H1 (cell line): Measurements from ENCODE around the gene RAD51C. TPM values are rescaled to one million over a fixed set of nuclear protein-coding genes. Genes with fewer than 3 reads are reported as not detected.

Experiments
- CTCF ChIA-PET: fragments of 300-600 bp; sonication (Branson Sonifier 250); formaldehyde crosslinking; loops from one replicate; lab custom pipeline; 2021; ENCODE audit not compliant: partially characterized antibody; lab: Charles Lee
- POLR2A ChIA-PET: fragments of 300-600 bp; sonication (Branson Sonifier 250); formaldehyde crosslinking; loops from one replicate; lab custom pipeline; 2021; ENCODE audit warnings: inconsistent platforms; ENCODE audit not compliant: partially characterized antibody; lab: Charles Lee
- DNase-seq, 2 experiments: peaks; one replicate each; pipeline versions ENCODE4 v3.0.0 to v3.0.0-alpha.2; 2010 to 2022; ENCODE audit warnings: low spot score in 2 of 2, low read depth in 1 of 2, mixed read lengths in 1 of 2
- FAIRE-seq: peaks from 2 replicates; lab custom pipeline; 2011; peaks lifted over from hg19 to GRCh38; lab: Jason Lieb, UNC
- H2AFZ ChIP-seq: 2 replicates; pipeline ENCODE4 v1.8.1; 2012; ENCODE audit warnings: low read length, inconsistent platforms
- H2AK5ac ChIP-seq: 2 replicates; pipeline ENCODE4 v1.6.1; 2013; ENCODE audit warnings: low read depth, low read length
- H2BK120ac ChIP-seq: replicated peaks from 2 replicates; pipeline ENCODE3; 2013; ENCODE audit warnings: low read depth, low read length, inconsistent platforms
- H2BK12ac ChIP-seq: 2 replicates; pipeline ENCODE4 v1.6.1; 2013; ENCODE audit warnings: low read depth, low read length
- H2BK15ac ChIP-seq: 2 replicates; pipeline ENCODE4 v1.6.1; 2013; ENCODE audit warnings: low read length
- H2BK20ac ChIP-seq: 2 replicates; pipeline ENCODE4 v1.6.1; 2013; ENCODE audit warnings: low read length
- H2BK5ac ChIP-seq: 2 replicates; pipeline ENCODE4 v1.6.1; 2013; ENCODE audit warnings: low read depth, low read length
- H3K14ac ChIP-seq: 2 replicates; pipeline ENCODE4 v1.6.1; 2013; ENCODE audit warnings: inconsistent platforms; ENCODE audit not compliant: insufficient read length
- H3K18ac ChIP-seq: 2 replicates; pipeline ENCODE4 v1.6.1; 2013; ENCODE audit warnings: low read length; ENCODE audit errors: extremely low read depth
- H3K23ac ChIP-seq: 2 replicates; pipeline ENCODE4 v1.6.1; 2013; ENCODE audit warnings: inconsistent platforms; ENCODE audit not compliant: insufficient read length
- H3K23me2 ChIP-seq: 2 replicates; pipeline ENCODE4 v1.6.1; 2013; ENCODE audit warnings: low read depth, low read length
- H3K27ac ChIP-seq: 2 replicates; pipeline ENCODE4 v1.6.1; 2011; ENCODE audit warnings: low read depth, low read length, inconsistent platforms
- H3K27me3 ChIP-seq, 4 experiments: replicated peaks in 1 of 4; 1 replicate in 1 of 4; 2 replicates in 3 of 4; pipeline versions ENCODE4 v1.6.1 to v1.8.1; 2011 to 2013; ENCODE audit warnings: low read length in 3 of 4, mild to moderate bottlenecking in 3 of 4, inconsistent platforms in 2 of 4, mixed read lengths in 2 of 4, moderate library complexity in 1 of 4; ENCODE audit not compliant: control insufficient read depth in 3 of 4, insufficient read depth in 3 of 4; ENCODE audit errors: extremely low read depth in 1 of 4
- H3K36me3 ChIP-seq, 4 experiments: 2 replicates each; pipeline versions ENCODE4 v1.6.1 to v1.8.1; 2011 to 2013; ENCODE audit warnings: mild to moderate bottlenecking in 4 of 4, low read length in 3 of 4, moderate library complexity in 2 of 4, control low read depth in 1 of 4, inconsistent platforms in 1 of 4; ENCODE audit not compliant: insufficient read depth in 4 of 4, control insufficient read depth in 2 of 4
- H3K4ac ChIP-seq: replicated peaks from 2 replicates; pipeline ENCODE3; 2013; ENCODE audit warnings: low read length, low read depth, mixed read lengths, inconsistent platforms; ENCODE audit not compliant: insufficient read length
- H3K4me1 ChIP-seq, 4 experiments: replicated peaks in 1 of 4; 1 replicate in 1 of 4; 2 replicates in 3 of 4; pipeline versions ENCODE4 v1.6.1 to v1.8.1; 2011 to 2013; ENCODE audit warnings: low read length in 3 of 4, inconsistent platforms in 2 of 4, mixed read lengths in 1 of 4; ENCODE audit not compliant: insufficient read depth in 4 of 4, control insufficient read depth in 3 of 4
- H3K4me2 ChIP-seq, 2 experiments: 2 replicates each; pipeline versions ENCODE4 v1.6.1 to v1.8.1; 2011 to 2013; ENCODE audit warnings: low read depth in 2 of 2, low read length in 2 of 2, control low read depth in 1 of 2, inconsistent platforms in 1 of 2, mild to moderate bottlenecking in 1 of 2; ENCODE audit not compliant: insufficient read depth in 1 of 2
- H3K4me3 ChIP-seq, 4 experiments: fragments of 200-600, 300-600 bp in 1 of 4; sonication (generic), shearing (Covaris generic), sonication (Bioruptor Twin) in 1 of 4; 2 replicates each; pipeline versions ENCODE4 v1.5.1 to v1.8.1; 2011 to 2016; ENCODE audit warnings: low read length in 4 of 4, low read depth in 3 of 4, control low read depth in 2 of 4, inconsistent platforms in 2 of 4, mild to moderate bottlenecking in 2 of 4, mixed read lengths in 1 of 4, moderate library complexity in 1 of 4; ENCODE audit not compliant: insufficient read depth in 2 of 4; ENCODE audit errors: extremely low read depth in 1 of 4
- H3K56ac ChIP-seq: replicated peaks from 2 replicates; pipeline ENCODE3; 2013; ENCODE audit warnings: low read depth, mild to moderate bottlenecking, mixed read lengths, low read length, inconsistent platforms; ENCODE audit not compliant: insufficient read length
- H3K79me1 ChIP-seq: 2 replicates; pipeline ENCODE4 v1.6.1; 2013; ENCODE audit warnings: low read depth, low read length, control low read depth
- H3K79me2 ChIP-seq, 2 experiments: 2 replicates each; pipeline versions ENCODE4 v1.6.1 to v1.8.1; 2012 to 2013; ENCODE audit warnings: low read length in 2 of 2, mild to moderate bottlenecking in 2 of 2, inconsistent platforms in 1 of 2; ENCODE audit not compliant: insufficient read depth in 2 of 2, control insufficient read depth in 1 of 2
- H3K9ac ChIP-seq, 4 experiments: replicated peaks in 1 of 4; 1 replicate in 1 of 4; 2 replicates in 3 of 4; pipeline versions ENCODE4 v1.6.1 to v1.8.1; 2011 to 2013; ENCODE audit warnings: low read depth in 3 of 4, low read length in 3 of 4, control low read depth in 2 of 4, mild to moderate bottlenecking in 2 of 4, moderate library complexity in 2 of 4, inconsistent platforms in 1 of 4; ENCODE audit errors: extremely low read depth in 1 of 4
- H3K9me3 ChIP-seq, 2 experiments: 2 replicates each; pipeline versions ENCODE4 v1.6.1 to v1.8.1; 2012 to 2013; ENCODE audit warnings: mild to moderate bottlenecking in 2 of 2, moderate library complexity in 2 of 2, control low read depth in 1 of 2, inconsistent platforms in 1 of 2, low read depth in 1 of 2, low read length in 1 of 2, mixed read lengths in 1 of 2; ENCODE audit not compliant: insufficient read depth in 2 of 2
- H4K20me1 ChIP-seq, 2 experiments: replicated peaks in 1 of 2; 2 replicates each; pipeline versions ENCODE3 to v1.8.1; 2011 to 2013; ENCODE audit warnings: inconsistent platforms in 2 of 2, low read length in 2 of 2, mild to moderate bottlenecking in 1 of 2; ENCODE audit not compliant: insufficient read depth in 2 of 2, control insufficient read depth in 1 of 2
- H4K5ac ChIP-seq: 2 replicates; pipeline ENCODE4 v1.6.1; 2013; ENCODE audit warnings: low read length, low read depth, mixed read lengths, inconsistent platforms; ENCODE audit not compliant: insufficient read length
- H4K8ac ChIP-seq: 2 replicates; pipeline ENCODE4 v1.8.0; 2013; ENCODE audit warnings: mild to moderate bottlenecking, moderate library complexity, low read length, inconsistent platforms; ENCODE audit not compliant: insufficient read depth; ENCODE audit errors: extremely low read depth
- H4K91ac ChIP-seq: replicated peaks from 2 replicates; pipeline ENCODE3; 2013; ENCODE audit warnings: low read length, mixed read lengths, inconsistent platforms; ENCODE audit not compliant: insufficient read length
- BACH1 ChIP-seq: IDR thresholded peaks from 2 replicates; pipeline ENCODE4 v1.6.1; 2012; ENCODE audit warnings: low read length, improper control_type of control experiment
- CHD1 ChIP-seq: IDR thresholded peaks from 2 replicates; pipeline ENCODE4 v1.6.1; 2012; ENCODE audit warnings: low read depth, low read length, improper control_type of control experiment
- CREB1 ChIP-seq: IDR thresholded peaks from 2 replicates; pipeline ENCODE4 v1.6.1; 2012; ENCODE audit warnings: inconsistent platforms
- CTBP2 ChIP-seq: IDR thresholded peaks from 2 replicates; pipeline ENCODE4 v1.7.0; 2011; ENCODE audit warnings: borderline replicate concordance, mild to moderate bottlenecking, moderate library complexity, mixed read lengths, low read length; ENCODE audit not compliant: insufficient read depth, insufficient read length
- HDAC2 ChIP-seq, 2 experiments: fragments of 300-600 bp in 1 of 2; sonication (generic) in 1 of 2; IDR thresholded peaks; 2 replicates each; pipeline ENCODE4 v1.6.1; 2011 to 2012; ENCODE audit warnings: low read depth in 2 of 2, low read length in 2 of 2, mild to moderate bottlenecking in 2 of 2, moderate library complexity in 2 of 2, borderline replicate concordance in 1 of 2, inconsistent platforms in 1 of 2
- NRF1 ChIP-seq: IDR thresholded peaks from 2 replicates; pipeline ENCODE4 v1.6.1; 2011; ENCODE audit warnings: mild to moderate bottlenecking, low read depth, low read length, improper control_type of control experiment
- PHF8 ChIP-seq: fragments of 200-600 bp; sonication (generic); conservative IDR thresholded peaks from 2 replicates; pipeline ENCODE4 v1.7.1; 2012; ENCODE audit warnings: low read depth, mild to moderate bottlenecking, inconsistent platforms, low read length, moderate library complexity
- POU5F1 ChIP-seq: IDR thresholded peaks from 2 replicates; pipeline ENCODE4 v1.6.1; 2011; ENCODE audit warnings: low read depth, mild to moderate bottlenecking, low read length, moderate library complexity
- TAF1 ChIP-seq: IDR thresholded peaks from 2 replicates; pipeline ENCODE4 v1.6.1; 2011; ENCODE audit warnings: mild to moderate bottlenecking, low read depth, low read length
- TBP ChIP-seq: IDR thresholded peaks from 2 replicates; pipeline ENCODE4 v1.6.1; 2011; ENCODE audit warnings: low read depth, low read length, improper control_type of control experiment
- USF2 ChIP-seq: IDR thresholded peaks from 2 replicates; pipeline ENCODE4 v1.6.1; 2011; ENCODE audit warnings: low read length, improper control_type of control experiment
- ZNF274 ChIP-seq: IDR thresholded peaks from 2 replicates; pipeline ENCODE4 v1.7.0; 2012; ENCODE audit warnings: low read length, borderline replicate concordance; ENCODE audit errors: extremely low read depth
- WGBS, 2 experiments: shearing (Covaris generic) in 1 of 2; methylation state at CpG; one replicate each; pipeline versions ENCODE4 v1.1.6 to v1.1.7; 2013 to 2015; ENCODE audit warnings: low lambda C conversion rate in 2 of 2, mixed read lengths in 2 of 2, inconsistent platforms in 1 of 2, low coverage in 1 of 2, missing lambda C conversion rate in 1 of 2; ENCODE audit not compliant: insufficient replicate concordance in 2 of 2, insufficient coverage in 1 of 2, insufficient read length in 1 of 2; ENCODE audit errors: extremely low coverage in 1 of 2, missing lambda C conversion rate in 1 of 2; 5-methylcytosine and 5-hydroxymethylcytosine counted together
- polyA plus RNA-seq, 7 experiments: library from polyadenylated mRNA; depleted of rRNA in 3 of 7; stranded (reverse) in 5 of 7; unstranded in 2 of 7; fragments of >200 nt in 5 of 7; fragments of 200-250 nt in 2 of 7; gene quantifications; 1 replicate in 5 of 7; 2 replicates in 1 of 7; 4 replicates in 1 of 7; pipeline versions ENCODE4 v1.2.1 to v1.2.3, GENCODE V29; 2011 to 2013; ENCODE audit warnings: missing spikeins in 2 of 7, mixed read lengths in 2 of 7
- total RNA-seq: library from RNA; stranded (reverse); fragmentation: NEBNext Ultra II Directional; extraction: Animal tissue kit (Norgen Biotek cat#: 25700); gene quantifications from 2 replicates; pipeline ENCODE4 v1.2.1, GENCODE V29; 2021

Gene RAD51C
- total and polyA plus RNA-seq, 2 of the 8 experiments (the other 6 are each of a cell fraction or from before 2014, with no cell fraction given) = 10.4 to 21.7 TPM

GRCh38 chr17:58677194-58677880, 15.1 kb upstream of the RAD51C start:
- 88% methylated on average over 4 of the region's 4 CpGs; no CpG with 5 or more reads in 1 of the 2 experiments for WGBS, 2 experiments
- Histone ChIP-seq H4K20me1 (no peaks in the 10 kb centered on the region), H2BK12ac (no peak overlapping the region), H2BK20ac (no peak overlapping the region), H3K9me3 (no peaks in the 10 kb centered on the region), H3K56ac (no peak overlapping the region), H2BK5ac (no peak overlapping the region), H3K4me3 (no peak overlapping the region), H2BK120ac (no peak overlapping the region), H3K14ac (no peak overlapping the region), H3K4ac (no peak overlapping the region), H3K4me2 (no peak overlapping the region), H2BK15ac (no peak overlapping the region), H3K79me2 (no peaks in the 10 kb centered on the region), H2AFZ (no peak overlapping the region; the same call in 1 of the 2 replicates), H3K79me1 (no peaks in the 10 kb centered on the region), H3K27ac (no peak overlapping the region), H3K4me1 (no peaks in the 10 kb centered on the region), H3K23ac (no peak overlapping the region), H3K36me3 (no peaks in the 10 kb centered on the region), H3K9ac (no peak overlapping the region), H3K27me3 (no peaks in the 10 kb centered on the region), H4K5ac (no peak overlapping the region), H4K91ac (no peak overlapping the region), H4K8ac (no peak overlapping the region), H3K23me2 (no peaks in the 10 kb centered on the region), H3K18ac (no peak overlapping the region), H2AK5ac (no peak overlapping the region)
- POLR2A ChIA-PET = interaction anchor here (0.9 to 12.3 kb wide), 3 partner anchors 8 to 45 kb away, joined by 4 to 96 read pairs (median 9); no protein-coding TSS in a partner anchor
- DNase-seq (no peak), FAIRE-seq (no peak)
- CTCF ChIA-PET = interaction anchor here (0.6 kb wide), 1 partner anchor 90 kb away, joined by 4 read pairs; no protein-coding TSS in a partner anchor
- TF ChIP-seq POU5F1 = no peak
- no peak for TF ChIP-seq USF2
- no peak for TF ChIP-seq PHF8
- TF ChIP-seq HDAC2 (IDR thresholded peaks at IDR 0.05; ENCODE audit: borderline replicate concordance in 1 of 2, low read depth in 2 of 2, low read length in 2 of 2) = no peak
- no peak for TF ChIP-seq TAF1
- no peak for TF ChIP-seq CREB1
- no peak for TF ChIP-seq CHD1
- no peak for TF ChIP-seq NRF1
- no peak for TF ChIP-seq TBP
- no peak for TF ChIP-seq BACH1
- no peak for TF ChIP-seq ZNF274
- TF ChIP-seq CTBP2 = no peak
